H1 (cell line): ENCODE results near the gene SLC12A7. TPM values are rescaled to one million over a fixed set of nuclear protein-coding genes. Genes with fewer than 3 reads are reported as not detected.

Experiments used
- BACH1 ChIP-seq: IDR thresholded peaks from 2 replicates; pipeline ENCODE4 v1.6.1; 2012; ENCODE audit warnings: low read length, improper control_type of control experiment
- GTF2F1 ChIP-seq: IDR thresholded peaks from 2 replicates; pipeline ENCODE4 v1.6.1; 2012; ENCODE audit warnings: low read depth, low read length, improper control_type of control experiment, borderline replicate concordance
- JUND ChIP-seq: IDR thresholded peaks from 2 replicates; pipeline ENCODE4 v1.6.1; 2011; ENCODE audit warnings: mild to moderate bottlenecking, improper control_type of control experiment, low read length
- RXRA ChIP-seq: IDR thresholded peaks from 2 replicates; pipeline ENCODE4 v1.6.1; 2011; ENCODE audit warnings: low read depth, mild to moderate bottlenecking, low read length, moderate library complexity; ENCODE audit not compliant: insufficient read depth
- SP4 ChIP-seq: IDR thresholded peaks from 2 replicates; pipeline ENCODE4 v1.6.1; 2012; ENCODE audit warnings: low read length, inconsistent platforms
- TBP ChIP-seq: IDR thresholded peaks from 2 replicates; pipeline ENCODE4 v1.6.1; 2011; ENCODE audit warnings: low read depth, low read length, improper control_type of control experiment
- polyA plus RNA-seq, 7 experiments: library from polyadenylated mRNA; depleted of rRNA in 3 of 7; stranded (reverse) in 5 of 7; unstranded in 2 of 7; fragments of >200 nt in 5 of 7; fragments of 200-250 nt in 2 of 7; gene quantifications; 1 replicate in 5 of 7; 2 replicates in 1 of 7; 4 replicates in 1 of 7; pipeline versions ENCODE4 v1.2.1 to v1.2.3, GENCODE V29; 2011 to 2013; ENCODE audit warnings: missing spikeins in 2 of 7, mixed read lengths in 2 of 7
- total RNA-seq: library from RNA; stranded (reverse); fragmentation: NEBNext Ultra II Directional; extraction: Animal tissue kit (Norgen Biotek cat#: 25700); gene quantifications from 2 replicates; pipeline ENCODE4 v1.2.1, GENCODE V29; 2021
- TF ChIP-seq, protein P1 (sequence below): fragments of 300-600 bp; sonication (generic); IDR thresholded peaks from 2 replicates; pipeline ENCODE4 v1.7.1; 2012; ENCODE audit warnings: low read length, moderate library complexity, mild to moderate bottlenecking, inconsistent platforms; ENCODE audit not compliant: insufficient replicate concordance

SLC12A7 gene
- total and polyA plus RNA-seq, 2 of the 8 experiments (the other 6 are each of a cell fraction or from before 2014, with no cell fraction given), result 23.5 to 39.7 TPM

DNA sequence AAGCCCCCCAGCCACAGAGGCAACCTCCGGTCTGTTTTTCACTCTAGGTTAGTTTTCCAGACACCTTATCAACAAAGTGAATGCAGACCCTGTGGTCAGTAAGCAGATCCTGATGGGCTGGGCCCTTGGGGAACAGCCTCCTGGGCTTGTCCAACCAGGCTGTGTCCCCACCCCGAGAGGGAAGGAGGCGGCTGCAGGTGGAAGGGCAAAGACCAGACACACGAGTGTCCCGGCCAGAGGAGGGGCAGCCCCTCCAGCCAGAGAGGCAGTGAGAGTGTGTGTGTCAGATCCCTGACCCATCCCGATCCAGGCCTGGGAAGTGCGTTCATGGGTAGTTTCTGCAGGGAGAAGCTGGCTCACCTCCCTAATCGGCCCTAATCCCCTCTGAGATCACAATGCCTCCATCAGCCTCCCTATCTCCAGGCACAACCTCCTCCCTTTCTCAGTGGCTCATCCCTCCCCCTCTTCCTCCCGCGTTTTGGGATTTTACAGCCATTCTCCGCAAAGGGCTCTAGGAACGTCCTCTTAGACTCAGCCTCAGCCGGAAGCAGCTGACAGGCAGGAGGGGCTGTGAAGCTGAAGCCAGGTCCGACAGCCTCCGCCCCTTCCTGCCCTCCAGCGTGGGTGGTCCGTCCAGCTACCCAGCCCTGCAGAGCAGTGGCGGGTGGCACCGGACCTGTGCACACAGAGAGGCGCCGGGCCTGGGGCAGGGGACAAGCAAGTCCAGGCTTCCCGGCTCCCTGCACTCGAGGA is 9.7 kb downstream of the SLC12A7 start (continued):
- TF ChIP-seq, protein P1, sequence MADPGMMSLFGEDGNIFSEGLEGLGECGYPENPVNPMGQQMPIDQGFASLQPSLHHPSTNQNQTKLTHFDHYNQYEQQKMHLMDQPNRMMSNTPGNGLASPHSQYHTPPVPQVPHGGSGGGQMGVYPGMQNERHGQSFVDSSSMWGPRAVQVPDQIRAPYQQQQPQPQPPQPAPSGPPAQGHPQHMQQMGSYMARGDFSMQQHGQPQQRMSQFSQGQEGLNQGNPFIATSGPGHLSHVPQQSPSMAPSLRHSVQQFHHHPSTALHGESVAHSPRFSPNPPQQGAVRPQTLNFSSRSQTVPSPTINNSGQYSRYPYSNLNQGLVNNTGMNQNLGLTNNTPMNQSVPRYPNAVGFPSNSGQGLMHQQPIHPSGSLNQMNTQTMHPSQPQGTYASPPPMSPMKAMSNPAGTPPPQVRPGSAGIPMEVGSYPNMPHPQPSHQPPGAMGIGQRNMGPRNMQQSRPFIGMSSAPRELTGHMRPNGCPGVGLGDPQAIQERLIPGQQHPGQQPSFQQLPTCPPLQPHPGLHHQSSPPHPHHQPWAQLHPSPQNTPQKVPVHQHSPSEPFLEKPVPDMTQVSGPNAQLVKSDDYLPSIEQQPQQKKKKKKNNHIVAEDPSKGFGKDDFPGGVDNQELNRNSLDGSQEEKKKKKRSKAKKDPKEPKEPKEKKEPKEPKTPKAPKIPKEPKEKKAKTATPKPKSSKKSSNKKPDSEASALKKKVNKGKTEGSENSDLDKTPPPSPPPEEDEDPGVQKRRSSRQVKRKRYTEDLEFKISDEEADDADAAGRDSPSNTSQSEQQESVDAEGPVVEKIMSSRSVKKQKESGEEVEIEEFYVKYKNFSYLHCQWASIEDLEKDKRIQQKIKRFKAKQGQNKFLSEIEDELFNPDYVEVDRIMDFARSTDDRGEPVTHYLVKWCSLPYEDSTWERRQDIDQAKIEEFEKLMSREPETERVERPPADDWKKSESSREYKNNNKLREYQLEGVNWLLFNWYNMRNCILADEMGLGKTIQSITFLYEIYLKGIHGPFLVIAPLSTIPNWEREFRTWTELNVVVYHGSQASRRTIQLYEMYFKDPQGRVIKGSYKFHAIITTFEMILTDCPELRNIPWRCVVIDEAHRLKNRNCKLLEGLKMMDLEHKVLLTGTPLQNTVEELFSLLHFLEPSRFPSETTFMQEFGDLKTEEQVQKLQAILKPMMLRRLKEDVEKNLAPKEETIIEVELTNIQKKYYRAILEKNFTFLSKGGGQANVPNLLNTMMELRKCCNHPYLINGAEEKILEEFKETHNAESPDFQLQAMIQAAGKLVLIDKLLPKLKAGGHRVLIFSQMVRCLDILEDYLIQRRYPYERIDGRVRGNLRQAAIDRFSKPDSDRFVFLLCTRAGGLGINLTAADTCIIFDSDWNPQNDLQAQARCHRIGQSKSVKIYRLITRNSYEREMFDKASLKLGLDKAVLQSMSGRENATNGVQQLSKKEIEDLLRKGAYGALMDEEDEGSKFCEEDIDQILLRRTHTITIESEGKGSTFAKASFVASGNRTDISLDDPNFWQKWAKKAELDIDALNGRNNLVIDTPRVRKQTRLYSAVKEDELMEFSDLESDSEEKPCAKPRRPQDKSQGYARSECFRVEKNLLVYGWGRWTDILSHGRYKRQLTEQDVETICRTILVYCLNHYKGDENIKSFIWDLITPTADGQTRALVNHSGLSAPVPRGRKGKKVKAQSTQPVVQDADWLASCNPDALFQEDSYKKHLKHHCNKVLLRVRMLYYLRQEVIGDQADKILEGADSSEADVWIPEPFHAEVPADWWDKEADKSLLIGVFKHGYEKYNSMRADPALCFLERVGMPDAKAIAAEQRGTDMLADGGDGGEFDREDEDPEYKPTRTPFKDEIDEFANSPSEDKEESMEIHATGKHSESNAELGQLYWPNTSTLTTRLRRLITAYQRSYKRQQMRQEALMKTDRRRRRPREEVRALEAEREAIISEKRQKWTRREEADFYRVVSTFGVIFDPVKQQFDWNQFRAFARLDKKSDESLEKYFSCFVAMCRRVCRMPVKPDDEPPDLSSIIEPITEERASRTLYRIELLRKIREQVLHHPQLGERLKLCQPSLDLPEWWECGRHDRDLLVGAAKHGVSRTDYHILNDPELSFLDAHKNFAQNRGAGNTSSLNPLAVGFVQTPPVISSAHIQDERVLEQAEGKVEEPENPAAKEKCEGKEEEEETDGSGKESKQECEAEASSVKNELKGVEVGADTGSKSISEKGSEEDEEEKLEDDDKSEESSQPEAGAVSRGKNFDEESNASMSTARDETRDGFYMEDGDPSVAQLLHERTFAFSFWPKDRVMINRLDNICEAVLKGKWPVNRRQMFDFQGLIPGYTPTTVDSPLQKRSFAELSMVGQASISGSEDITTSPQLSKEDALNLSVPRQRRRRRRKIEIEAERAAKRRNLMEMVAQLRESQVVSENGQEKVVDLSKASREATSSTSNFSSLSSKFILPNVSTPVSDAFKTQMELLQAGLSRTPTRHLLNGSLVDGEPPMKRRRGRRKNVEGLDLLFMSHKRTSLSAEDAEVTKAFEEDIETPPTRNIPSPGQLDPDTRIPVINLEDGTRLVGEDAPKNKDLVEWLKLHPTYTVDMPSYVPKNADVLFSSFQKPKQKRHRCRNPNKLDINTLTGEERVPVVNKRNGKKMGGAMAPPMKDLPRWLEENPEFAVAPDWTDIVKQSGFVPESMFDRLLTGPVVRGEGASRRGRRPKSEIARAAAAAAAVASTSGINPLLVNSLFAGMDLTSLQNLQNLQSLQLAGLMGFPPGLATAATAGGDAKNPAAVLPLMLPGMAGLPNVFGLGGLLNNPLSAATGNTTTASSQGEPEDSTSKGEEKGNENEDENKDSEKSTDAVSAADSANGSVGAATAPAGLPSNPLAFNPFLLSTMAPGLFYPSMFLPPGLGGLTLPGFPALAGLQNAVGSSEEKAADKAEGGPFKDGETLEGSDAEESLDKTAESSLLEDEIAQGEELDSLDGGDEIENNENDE, result no peak
- TF ChIP-seq JUND (no peak), GTF2F1 (no peak), RXRA (no peak), TBP (no peak), BACH1 (no peak), SP4 (no peak)
